Bronchial epithelial cell (primary cell): ENCODE results near the gene RNU1-3. TPM values are rescaled to one million over a fixed set of nuclear protein-coding genes. Genes with fewer than 3 reads are reported as not detected.
"Not testable (repeated sequence)": the region's sequence is repeated elsewhere in the genome, so short reads cannot be mapped to it uniquely, and the experiment has no call there.

ENCODE experiments used
- DNase-seq: peaks from one replicate; pipeline ENCODE4 v3.0.0-alpha.2; 2010; ENCODE audit warnings: low read depth
- FAIRE-seq: peaks from 2 replicates; lab custom pipeline; 2011; peaks lifted over from hg19 to GRCh38; lab: Jason Lieb, UNC
- H3K27me3 ChIP-seq: 2 replicates; pipeline ENCODE4 v1.5.1; 2011; ENCODE audit warnings: low read length; ENCODE audit not compliant: control insufficient read depth, insufficient read depth
- H3K36me3 ChIP-seq: 2 replicates; pipeline ENCODE4 v1.5.1; 2011; ENCODE audit warnings: low read length; ENCODE audit not compliant: control insufficient read depth, insufficient read depth
- H3K4me3 ChIP-seq: 2 replicates; pipeline ENCODE4 v1.5.1; 2011; ENCODE audit warnings: mild to moderate bottlenecking, low read depth, low read length, control low read depth
- total RNA-seq: library from RNA; depleted of rRNA; stranded (reverse); fragments of >200 nt; gene quantifications from 2 replicates; pipeline ENCODE4 v1.2.1, GENCODE V29; 2014

The RNU1-3 gene
- total RNA-seq, 1 donor from 2014 or later, result 5,262 TPM

- FAIRE-seq, result peak; percentile 98
- not testable (repeated sequence) for H3K4me3 ChIP-seq, DNase-seq, H3K36me3 ChIP-seq, H3K27me3 ChIP-seq
Observed at GRCh38 chr1:16703141-16703540, 36.4 kb upstream of the RNU1-3 start.

DNA sequence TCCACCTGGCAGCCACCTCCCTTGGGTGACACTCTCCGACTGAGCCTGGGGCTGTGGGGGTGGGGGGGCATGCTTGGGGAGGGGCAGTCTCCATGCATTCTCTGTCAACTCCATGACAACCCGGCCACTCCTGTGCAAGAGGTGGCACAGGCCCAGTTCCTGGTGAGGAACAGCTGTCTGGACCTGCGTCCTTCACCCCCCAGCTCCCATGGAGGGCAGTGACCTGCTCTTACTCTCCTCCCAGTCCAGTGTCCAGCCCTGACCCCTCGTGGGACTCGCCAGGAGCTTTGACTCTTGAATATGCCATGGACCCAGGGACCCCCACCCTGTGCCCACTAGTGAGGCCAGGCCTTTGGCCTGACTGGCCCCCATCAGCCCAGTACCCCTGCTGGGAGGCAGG lies 35.5 kb upstream of the RNU1-3 start:
- FAIRE-seq, H3K36me3 ChIP-seq, DNase-seq, H3K27me3 ChIP-seq, H3K4me3 ChIP-seq: not testable (repeated sequence)

- not testable (repeated sequence) for FAIRE-seq, H3K27me3 ChIP-seq, H3K4me3 ChIP-seq, H3K36me3 ChIP-seq, DNase-seq
Observed at GRCh38 chr1:16701189-16701588, 34.4 kb upstream of the RNU1-3 start.

DNA sequence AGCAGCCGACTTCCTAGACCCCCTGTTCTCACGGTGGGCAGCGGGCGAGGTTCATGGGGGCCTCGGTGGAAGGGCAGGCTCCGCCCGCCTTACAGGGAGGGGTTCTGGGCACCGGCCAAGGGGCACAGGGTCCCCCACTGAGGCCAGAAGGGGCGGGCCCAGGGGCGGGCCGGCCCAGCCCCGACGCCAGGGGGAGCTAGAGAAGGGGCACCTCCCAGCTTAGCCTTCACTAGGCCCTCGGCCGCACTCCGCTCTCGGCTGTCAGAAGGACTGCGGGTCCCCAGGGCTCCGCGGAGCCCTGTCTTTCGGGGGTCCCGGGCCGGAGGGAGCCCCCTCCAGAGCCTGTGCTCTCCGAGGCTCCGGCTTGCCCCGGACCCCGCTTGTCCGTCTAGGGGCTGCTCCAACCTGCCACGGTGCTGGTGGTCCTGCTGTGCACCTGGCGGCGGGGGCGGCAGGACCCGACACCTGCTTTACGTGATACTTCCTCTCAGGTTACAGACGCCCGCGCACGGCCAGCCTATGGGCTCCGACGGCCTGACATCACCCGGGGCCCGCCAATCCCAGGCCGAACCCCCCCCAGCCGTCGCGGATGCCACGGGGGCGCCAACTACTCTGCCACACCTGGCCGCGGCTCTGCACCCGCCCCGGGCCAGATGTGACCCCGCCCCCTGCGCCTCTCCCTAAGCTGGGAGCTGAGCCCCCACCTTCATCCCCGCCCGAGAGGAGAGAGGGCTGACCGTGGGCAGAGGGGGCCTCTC lies 33.6 kb upstream of the RNU1-3 start:
- not testable (repeated sequence) for FAIRE-seq, DNase-seq, H3K4me3 ChIP-seq, H3K36me3 ChIP-seq, H3K27me3 ChIP-seq

GRCh38 chr1:16699440-16699839 lies 32.7 kb upstream of the RNU1-3 start:
- DNase-seq, H3K27me3 ChIP-seq, H3K36me3 ChIP-seq, FAIRE-seq, H3K4me3 ChIP-seq: not testable (repeated sequence)

DNA sequence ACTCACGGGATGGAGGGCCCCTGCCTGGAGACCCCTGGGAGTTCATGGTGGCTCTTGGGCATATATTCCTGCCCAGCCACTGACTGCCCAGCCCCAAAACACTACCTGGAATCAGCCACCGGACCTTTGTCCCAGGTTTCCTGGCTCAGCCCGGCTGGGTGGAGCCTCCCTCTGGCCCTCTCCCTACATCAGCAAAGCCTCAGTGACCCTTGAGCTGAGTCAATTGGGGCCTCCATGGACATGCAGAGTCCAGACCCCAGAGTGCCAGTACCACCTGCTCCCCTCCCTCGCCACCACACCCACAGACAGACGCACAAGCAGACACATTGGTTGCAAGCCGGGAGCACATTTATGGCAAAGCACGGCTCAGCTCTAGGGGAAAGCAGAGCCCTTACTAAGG lies 30.4 kb upstream of the RNU1-3 start:
- peak; percentile 77 for FAIRE-seq
- not testable (repeated sequence) for DNase-seq, H3K27me3 ChIP-seq

GRCh38 chr1:16696507-16697150 lies 29.9 kb upstream of the RNU1-3 start:
- not testable (repeated sequence) for H3K27me3 ChIP-seq, H3K4me3 ChIP-seq, DNase-seq, H3K36me3 ChIP-seq, FAIRE-seq

More for the DNA sequence above, 30.4 kb upstream of the RNU1-3 start:
- not testable (repeated sequence) for H3K4me3 ChIP-seq, H3K36me3 ChIP-seq

- DNase-seq, H3K36me3 ChIP-seq, H3K27me3 ChIP-seq, H3K4me3 ChIP-seq: not testable (repeated sequence)
- peak; percentile 98 for FAIRE-seq
Observed at GRCh38 chr1:16694308-16694702, 27.6 kb upstream of the RNU1-3 start.

- H3K4me3 ChIP-seq, DNase-seq, FAIRE-seq, H3K36me3 ChIP-seq, H3K27me3 ChIP-seq: not testable (repeated sequence)
Observed at GRCh38 chr1:16693449-16694307, 26.9 kb upstream of the RNU1-3 start.

GRCh38 chr1:16692717-16693448 lies 26.1 kb upstream of the RNU1-3 start:
- not testable (repeated sequence) for H3K36me3 ChIP-seq, H3K4me3 ChIP-seq, DNase-seq, FAIRE-seq, H3K27me3 ChIP-seq

DNA sequence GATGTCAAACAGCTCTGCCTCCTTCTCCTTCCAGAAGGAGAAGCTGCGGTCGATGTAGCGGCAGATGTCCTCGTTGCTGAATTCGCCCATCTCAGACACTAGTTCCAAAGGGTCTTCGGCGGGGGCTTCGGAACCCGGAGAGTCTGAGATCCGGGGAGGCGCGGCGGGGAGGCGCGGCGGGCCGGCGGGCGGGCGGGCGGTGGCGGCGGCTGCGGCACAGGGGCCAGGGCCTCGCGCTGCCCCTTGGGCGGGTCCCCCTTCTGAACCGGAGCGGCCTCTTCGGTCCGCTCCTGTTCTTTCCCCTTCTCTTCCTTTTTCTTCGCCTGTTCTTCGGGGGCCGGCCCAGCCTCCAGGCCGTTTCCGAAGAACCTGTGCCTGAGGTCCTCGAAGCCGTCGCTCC lies 25.5 kb upstream of the RNU1-3 start:
- not testable (repeated sequence) for DNase-seq, H3K36me3 ChIP-seq, FAIRE-seq, H3K4me3 ChIP-seq, H3K27me3 ChIP-seq

- not testable (repeated sequence) for H3K4me3 ChIP-seq, H3K36me3 ChIP-seq, DNase-seq, H3K27me3 ChIP-seq, FAIRE-seq
Observed at GRCh38 chr1:16690971-16691682, 24.4 kb upstream of the RNU1-3 start.

- DNase-seq, H3K36me3 ChIP-seq, FAIRE-seq, H3K27me3 ChIP-seq, H3K4me3 ChIP-seq: not testable (repeated sequence)
Observed at GRCh38 chr1:16687132-16687800, 20.5 kb upstream of the RNU1-3 start.
